Measurements from ENCODE around the gene DOC2B. TPM values are rescaled to one million over a fixed set of nuclear protein-coding genes. Genes with fewer than 3 reads are reported as not detected.

DOC2B gene
- total and polyA plus RNA-seq, 3 donors from 2014 or later, result 1.4 to 4.0 (median 1.9) TPM

DNA sequence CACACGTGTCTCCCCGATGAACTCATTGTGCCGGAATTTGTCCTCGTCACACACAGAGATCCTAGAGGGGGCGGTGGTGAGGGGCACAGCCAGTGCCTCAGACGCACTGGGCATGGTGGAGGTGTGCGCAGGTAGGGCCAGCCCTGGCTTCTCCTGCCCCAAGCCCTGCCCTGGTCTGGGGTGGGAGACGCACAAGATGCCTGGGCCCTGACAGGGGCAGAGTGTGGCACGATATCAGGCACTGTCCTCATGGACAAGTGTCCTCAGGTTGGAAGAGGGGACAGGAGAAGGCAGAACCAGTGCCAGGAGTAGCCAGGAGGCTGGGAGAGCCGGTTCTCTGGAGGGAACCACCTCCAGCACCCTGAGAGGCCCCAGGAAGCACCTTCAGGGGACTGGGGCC lies 20.0 kb downstream of the DOC2B start:
- no peaks in the 10 kb centered on the region for H3K4me1 ChIP-seq
- DNase-seq, result no peak
- no peaks in the 10 kb centered on the region for H3K9me3 ChIP-seq
- H3K36me3 ChIP-seq (ENCODE audit: low read depth, missing control alignments), result no peaks in the 10 kb centered on the region
- intact Hi-C loops (cut with DNase I; ENCODE audit: low total_unique reads), result no loop called here
- H3K4me3 ChIP-seq, result no peak overlapping the region
- TF ChIP-seq, protein P1, sequence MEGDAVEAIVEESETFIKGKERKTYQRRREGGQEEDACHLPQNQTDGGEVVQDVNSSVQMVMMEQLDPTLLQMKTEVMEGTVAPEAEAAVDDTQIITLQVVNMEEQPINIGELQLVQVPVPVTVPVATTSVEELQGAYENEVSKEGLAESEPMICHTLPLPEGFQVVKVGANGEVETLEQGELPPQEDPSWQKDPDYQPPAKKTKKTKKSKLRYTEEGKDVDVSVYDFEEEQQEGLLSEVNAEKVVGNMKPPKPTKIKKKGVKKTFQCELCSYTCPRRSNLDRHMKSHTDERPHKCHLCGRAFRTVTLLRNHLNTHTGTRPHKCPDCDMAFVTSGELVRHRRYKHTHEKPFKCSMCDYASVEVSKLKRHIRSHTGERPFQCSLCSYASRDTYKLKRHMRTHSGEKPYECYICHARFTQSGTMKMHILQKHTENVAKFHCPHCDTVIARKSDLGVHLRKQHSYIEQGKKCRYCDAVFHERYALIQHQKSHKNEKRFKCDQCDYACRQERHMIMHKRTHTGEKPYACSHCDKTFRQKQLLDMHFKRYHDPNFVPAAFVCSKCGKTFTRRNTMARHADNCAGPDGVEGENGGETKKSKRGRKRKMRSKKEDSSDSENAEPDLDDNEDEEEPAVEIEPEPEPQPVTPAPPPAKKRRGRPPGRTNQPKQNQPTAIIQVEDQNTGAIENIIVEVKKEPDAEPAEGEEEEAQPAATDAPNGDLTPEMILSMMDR (IDR thresholded peaks at IDR 0.05), result no peak
- no peak for TF ChIP-seq POLR2A (IDR thresholded peaks at IDR 0.05)
- no peaks in the 10 kb centered on the region for H3K27me3 ChIP-seq
- H3K27ac ChIP-seq, result no peak overlapping the region
- WGBS, 2 donors, result 88 to 94% methylated on average over 7 to 10 of the region's 10 CpGs

DNA sequence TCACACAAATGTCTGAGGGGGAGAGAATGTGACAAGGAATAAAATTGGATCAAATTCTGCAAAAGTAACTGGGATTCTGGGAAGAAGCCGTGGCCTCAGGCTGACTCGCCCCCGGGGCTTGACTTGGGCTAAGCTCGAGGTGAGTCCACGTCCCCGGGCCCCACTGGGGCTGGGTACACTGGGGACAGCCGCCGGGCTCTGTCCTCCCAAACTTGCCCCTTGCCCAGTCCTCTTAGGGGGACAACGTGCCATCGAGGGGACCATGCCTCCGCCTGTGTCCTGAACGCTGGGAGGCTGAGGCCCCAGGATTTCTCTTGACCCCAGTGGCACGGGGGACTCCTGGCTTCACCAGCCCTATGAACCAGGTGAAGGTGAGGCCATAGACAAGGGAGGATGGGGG lies 21.1 kb downstream of the DOC2B start:
- Histone ChIP-seq H3K4me3 (no peak overlapping the region), H3K9me3 (no peaks in the 10 kb centered on the region), H3K27me3 (no peaks in the 10 kb centered on the region), H3K4me1 (no peaks in the 10 kb centered on the region), H3K36me3 (ENCODE audit: low read depth, missing control alignments) (no peaks in the 10 kb centered on the region), H3K27ac (no peak overlapping the region)
- TF ChIP-seq POLR2A (IDR thresholded peaks at IDR 0.05), result no peak
- TF ChIP-seq, protein P1 (IDR thresholded peaks at IDR 0.05), result no peak
- no peak for DNase-seq
- intact Hi-C loops (cut with DNase I; ENCODE audit: low total_unique reads), result no loop called here
- WGBS, 2 donors, result 88% methylated on average over 13 of the region's 13 CpGs

DNA sequence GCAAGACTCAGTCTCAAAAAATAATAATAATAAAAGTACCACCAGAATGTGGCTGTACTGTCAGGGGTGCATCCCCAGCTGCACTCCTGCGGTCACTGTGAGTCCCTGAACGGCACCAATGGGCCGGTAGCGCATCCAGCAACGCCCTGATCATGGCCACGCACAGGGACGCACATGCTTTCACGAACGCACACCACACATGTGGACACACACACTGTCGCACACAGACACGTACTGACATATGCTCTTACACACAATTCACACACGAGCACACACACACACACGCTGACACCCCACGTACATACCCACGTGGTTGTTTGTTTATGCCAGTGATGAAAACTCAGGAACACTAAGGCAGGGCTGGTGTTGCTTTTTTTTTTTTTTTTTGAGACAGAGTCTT lies 21.8 kb downstream of the DOC2B start:
- Histone ChIP-seq H3K27ac (no peak overlapping the region), H3K4me3 (no peak overlapping the region), H3K9me3 (no peaks in the 10 kb centered on the region), H3K27me3 (no peaks in the 10 kb centered on the region), H3K36me3 (ENCODE audit: low read depth, missing control alignments) (no peaks in the 10 kb centered on the region), H3K4me1 (no peaks in the 10 kb centered on the region)
- no peak for TF ChIP-seq POLR2A (IDR thresholded peaks at IDR 0.05)
- TF ChIP-seq, protein P1 (IDR thresholded peaks at IDR 0.05), result no peak
- intact Hi-C loops (cut with DNase I; ENCODE audit: low total_unique reads), result no loop called here
- no peak for DNase-seq
- WGBS, 2 donors, result 95 to 98% methylated on average over 6 to 15 of the region's 15 CpGs

DNA sequence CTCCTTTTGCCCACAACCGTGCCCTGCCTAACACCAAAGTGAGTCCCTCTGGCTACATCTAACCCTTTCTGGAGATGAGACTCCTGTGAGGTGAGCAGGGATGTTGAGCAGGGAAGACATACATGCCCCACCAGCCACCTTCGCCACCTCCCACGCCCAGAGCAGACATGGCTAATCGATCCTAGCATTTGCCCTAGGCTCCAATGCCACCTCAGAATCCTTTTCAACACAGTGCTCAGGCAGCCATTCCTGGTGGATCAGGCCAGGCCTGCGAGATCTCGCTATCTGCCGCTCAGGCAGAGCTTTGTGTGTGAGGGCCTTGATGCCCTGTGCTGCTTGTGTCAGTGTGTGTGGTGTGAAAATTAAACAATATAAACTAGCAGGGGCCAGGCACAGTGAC lies 23.1 kb downstream of the DOC2B start:
- no peaks in the 10 kb centered on the region for H3K9me3 ChIP-seq
- no peak overlapping the region for H3K27ac ChIP-seq
- 92 to 95% methylated on average over 7 of the region's 7 CpGs for WGBS, 2 donors
- no peaks in the 10 kb centered on the region for H3K36me3 ChIP-seq (ENCODE audit: low read depth, missing control alignments)
- no peaks in the 10 kb centered on the region for H3K4me1 ChIP-seq
- no peak for DNase-seq
- no peak for TF ChIP-seq POLR2A (IDR thresholded peaks at IDR 0.05)
- TF ChIP-seq, protein P1 (IDR thresholded peaks at IDR 0.05), result no peak
- no peaks in the 10 kb centered on the region for H3K27me3 ChIP-seq
- H3K4me3 ChIP-seq, result no peak overlapping the region
- intact Hi-C loops (cut with DNase I; ENCODE audit: low total_unique reads), result no loop called here

DNA sequence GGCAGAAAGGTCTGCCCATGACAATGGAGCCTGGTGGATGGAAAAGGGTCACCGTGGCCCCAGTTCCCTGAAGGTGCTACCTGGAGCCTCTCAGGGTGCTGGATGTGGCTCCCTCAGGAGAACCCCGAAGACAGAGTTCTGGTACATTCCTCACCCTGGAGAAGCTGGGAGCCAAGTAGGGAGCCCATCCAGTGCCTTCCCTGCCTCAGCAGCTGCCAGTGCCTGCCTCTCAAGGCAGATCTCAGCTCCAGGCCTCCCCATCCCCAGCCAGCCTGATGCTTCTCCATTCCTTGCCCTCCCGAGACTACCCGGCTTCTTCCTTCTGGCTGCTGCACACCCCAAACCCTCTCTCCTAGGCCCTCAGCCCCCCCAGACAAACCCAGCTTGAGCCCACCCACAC lies 23.5 kb downstream of the DOC2B start:
- no peak for DNase-seq
- intact Hi-C loops (cut with DNase I; ENCODE audit: low total_unique reads), result no loop called here
- H3K4me3 ChIP-seq, result no peak overlapping the region
- WGBS, 2 donors, result 92 to 96% methylated on average over 4 of the region's 4 CpGs
- no peaks in the 10 kb centered on the region for H3K9me3 ChIP-seq
- H3K27ac ChIP-seq, result no peak overlapping the region
- no peaks in the 10 kb centered on the region for H3K36me3 ChIP-seq (ENCODE audit: low read depth, missing control alignments)
- H3K4me1 ChIP-seq, result no peaks in the 10 kb centered on the region
- no peaks in the 10 kb centered on the region for H3K27me3 ChIP-seq
- TF ChIP-seq POLR2A (IDR thresholded peaks at IDR 0.05), result no peak
- TF ChIP-seq, protein P1 (IDR thresholded peaks at IDR 0.05), result no peak
